Stromal cell of bone marrow (primary cell): ENCODE data around the gene SULF2.
"Not testable (repeated sequence)": the region's sequence is repeated elsewhere in the genome, so short reads cannot be mapped to it uniquely, and the experiment has no call there.

Experiments
- DNase-seq: peaks from one replicate; pipeline ENCODE4 v3.0.0-alpha.2; 2012; ENCODE audit warnings: low read depth

Gene SULF2

GRCh38 chr20:47785311-47785853, at the start of gene SULF2:
Gene SULF2, minus strand, starts transcription at chr20:47785481. Its CDS starts 28,118 bp downstream, at chr20:47757363.
- no peak for DNase-seq

GRCh38 chr20:47831675-47832074, 46.4 kb upstream of the SULF2 start:
- not testable (repeated sequence) for DNase-seq

- DNase-seq: not testable (repeated sequence)
Measured at GRCh38 chr20:47826716-47827115, 41.4 kb upstream of the SULF2 start.

- not testable (repeated sequence) for DNase-seq
Measured at GRCh38 chr20:47826006-47826405, 40.7 kb upstream of the SULF2 start.

GRCh38 chr20:47825011-47825762, 39.9 kb upstream of the SULF2 start:
- DNase-seq: no peak

- not testable (repeated sequence) for DNase-seq
Measured at GRCh38 chr20:47823941-47824340, 38.7 kb upstream of the SULF2 start.

- DNase-seq: no peak
Measured at GRCh38 chr20:47821481-47822100, 36.3 kb upstream of the SULF2 start.

GRCh38 chr20:47818996-47819609, 33.8 kb upstream of the SULF2 start:
- DNase-seq: no peak

- no peak for DNase-seq
Measured at GRCh38 chr20:47818466-47818865, 33.2 kb upstream of the SULF2 start.

GRCh38 chr20:47818016-47818415, 32.7 kb upstream of the SULF2 start:
- DNase-seq: no peak

- DNase-seq: no peak
Measured at GRCh38 chr20:47817573-47817972, 32.3 kb upstream of the SULF2 start.

- no peak for DNase-seq
Measured at GRCh38 chr20:47816487-47817451, 31.5 kb upstream of the SULF2 start.

GRCh38 chr20:47815866-47816265, 30.6 kb upstream of the SULF2 start:
- DNase-seq: no peak

GRCh38 chr20:47815416-47815806, 30.1 kb upstream of the SULF2 start:
- no peak for DNase-seq

GRCh38 chr20:47814632-47815415, 29.5 kb upstream of the SULF2 start:
- no peak for DNase-seq

- no peak for DNase-seq
Measured at GRCh38 chr20:47810721-47811347, 25.6 kb upstream of the SULF2 start.

- no peak for DNase-seq
Measured at GRCh38 chr20:47810116-47810677, 24.9 kb upstream of the SULF2 start.

GRCh38 chr20:47809161-47809960, 24.1 kb upstream of the SULF2 start:
- DNase-seq: no peak

- no peak for DNase-seq
Measured at GRCh38 chr20:47805951-47806350, 20.7 kb upstream of the SULF2 start.
